AG09309 (cell line): Measurements from ENCODE around the gene FBXO46.

Source experiments
- DNase-seq: peaks from one replicate; pipeline ENCODE4 v3.0.0-alpha.2; 2010; ENCODE audit warnings: low read depth
- H3K4me3 ChIP-seq: 2 replicates; pipeline ENCODE4 v1.5.1; 2011; ENCODE audit warnings: mild to moderate bottlenecking, low read depth, low read length, moderate library complexity; ENCODE audit not compliant: control insufficient read depth
- TF ChIP-seq, protein P1 (sequence below): IDR thresholded peaks from 2 replicates; pipeline ENCODE4 v1.5.1; 2011; ENCODE audit warnings: mild to moderate bottlenecking, low read depth, low read length, inconsistent platforms; ENCODE audit not compliant: insufficient read depth, control insufficient read depth; ENCODE audit errors: missing control alignments

The FBXO46 gene

DNA sequence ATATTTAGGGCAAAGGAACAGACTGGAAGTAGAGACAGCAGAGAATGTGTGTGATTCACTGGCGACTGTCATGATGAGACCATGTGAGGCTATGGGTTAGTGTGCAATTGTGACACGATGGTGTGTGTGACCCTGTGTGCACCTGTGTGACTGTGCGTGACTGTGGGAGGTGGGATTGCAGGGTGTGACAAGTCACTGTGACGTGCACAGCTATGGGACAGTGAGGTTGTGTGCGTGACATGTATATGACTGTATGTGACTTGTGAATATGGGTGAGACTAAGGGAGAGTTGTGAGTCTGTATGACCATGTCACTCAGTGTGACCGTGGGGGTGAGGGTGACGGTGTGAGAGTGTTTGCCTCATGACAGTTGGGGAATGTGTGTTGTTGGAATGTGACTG is 66.1 kb downstream of the FBXO46 start:
- no peak overlapping the region for H3K4me3 ChIP-seq
- no peak for DNase-seq
- TF ChIP-seq, protein P1, sequence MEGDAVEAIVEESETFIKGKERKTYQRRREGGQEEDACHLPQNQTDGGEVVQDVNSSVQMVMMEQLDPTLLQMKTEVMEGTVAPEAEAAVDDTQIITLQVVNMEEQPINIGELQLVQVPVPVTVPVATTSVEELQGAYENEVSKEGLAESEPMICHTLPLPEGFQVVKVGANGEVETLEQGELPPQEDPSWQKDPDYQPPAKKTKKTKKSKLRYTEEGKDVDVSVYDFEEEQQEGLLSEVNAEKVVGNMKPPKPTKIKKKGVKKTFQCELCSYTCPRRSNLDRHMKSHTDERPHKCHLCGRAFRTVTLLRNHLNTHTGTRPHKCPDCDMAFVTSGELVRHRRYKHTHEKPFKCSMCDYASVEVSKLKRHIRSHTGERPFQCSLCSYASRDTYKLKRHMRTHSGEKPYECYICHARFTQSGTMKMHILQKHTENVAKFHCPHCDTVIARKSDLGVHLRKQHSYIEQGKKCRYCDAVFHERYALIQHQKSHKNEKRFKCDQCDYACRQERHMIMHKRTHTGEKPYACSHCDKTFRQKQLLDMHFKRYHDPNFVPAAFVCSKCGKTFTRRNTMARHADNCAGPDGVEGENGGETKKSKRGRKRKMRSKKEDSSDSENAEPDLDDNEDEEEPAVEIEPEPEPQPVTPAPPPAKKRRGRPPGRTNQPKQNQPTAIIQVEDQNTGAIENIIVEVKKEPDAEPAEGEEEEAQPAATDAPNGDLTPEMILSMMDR, result no peak

- DNase-seq, result no peak
- TF ChIP-seq, protein P1, result no peak
- no peak overlapping the region for H3K4me3 ChIP-seq
Observed at GRCh38 chr19:45663800-45664199, 66.9 kb downstream of the FBXO46 start.

DNA sequence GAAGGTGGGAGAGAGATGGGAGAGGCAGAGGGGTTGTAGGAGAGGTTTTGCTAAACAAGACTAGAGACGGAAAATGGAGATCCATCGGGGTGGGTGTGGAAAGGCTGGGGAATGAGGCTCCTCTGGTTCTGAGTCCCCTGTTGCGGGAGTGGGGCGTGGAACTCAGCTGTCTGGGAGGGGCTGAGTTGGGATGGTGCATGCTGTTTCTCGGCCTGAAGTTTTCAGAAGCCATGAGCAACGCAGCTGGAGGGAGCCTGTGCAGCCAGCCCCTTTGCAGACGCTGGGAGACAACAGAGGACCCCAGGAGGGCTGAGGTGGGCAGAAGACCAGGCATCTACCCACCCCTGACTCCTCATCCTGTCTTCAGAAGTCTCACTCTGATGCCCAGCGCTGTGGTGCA is 70.1 kb downstream of the FBXO46 start:
- no peak overlapping the region for H3K4me3 ChIP-seq
- no peak for DNase-seq
- TF ChIP-seq, protein P1, result no peak
